Cardiac muscle cell (in vitro differentiated cells and primary cell): ENCODE data around the gene IKZF1. TPM values are rescaled to one million over a fixed set of nuclear protein-coding genes. Genes with fewer than 3 reads are reported as not detected.

Experiments used
- DNase-seq, 2 donors: peaks; one replicate each; pipeline versions ENCODE4 v3.0.0 to v3.0.0-alpha.2; 2010 to 2017; ENCODE audit warnings: low read depth in 1 of 2, low spot score in 1 of 2
- H3K27ac ChIP-seq: fragments of 200-600 bp; sonication (generic); 2 replicates; pipeline ENCODE4 v1.5.1; 2016
- H3K27me3 ChIP-seq: fragments of 200-600 bp; sonication (generic); 2 replicates; pipeline ENCODE4 v1.6.0; 2016; ENCODE audit warnings: control low read depth
- H3K36me3 ChIP-seq: fragments of 200-600 bp; sonication (generic); 2 replicates; pipeline ENCODE4 v1.5.1; 2016; ENCODE audit warnings: control low read depth
- H3K4me1 ChIP-seq: fragments of 200-600 bp; sonication (generic); 2 replicates; pipeline ENCODE4 v1.8.1; 2017; ENCODE audit warnings: low read depth, mild to moderate bottlenecking, mixed run types
- H3K4me3 ChIP-seq: fragments of 200-600 bp; sonication (generic); 2 replicates; pipeline ENCODE4 v1.5.1; 2016; ENCODE audit warnings: mild to moderate bottlenecking
- H3K9me3 ChIP-seq: fragments of 200-600 bp; sonication (generic); 2 replicates; pipeline ENCODE4 v1.5.1; 2017; ENCODE audit warnings: low read depth, mild to moderate bottlenecking, control low read depth
- CTCF ChIP-seq: IDR thresholded peaks from 2 replicates; pipeline ENCODE4 v1.5.1; 2012; ENCODE audit warnings: low read depth, mild to moderate bottlenecking, low read length
- polyA plus RNA-seq: library from polyadenylated mRNA; unstranded; fragments of >200 nt; fragmentation: Nextera tagmentation; extraction: Ambion mirVana; gene quantifications from 2 replicates; pipeline ENCODE4 v1.2.1, GENCODE V29; 2016
- total RNA-seq: library from RNA; depleted of rRNA; stranded (reverse); fragments of >200 nt; gene quantifications from 2 replicates; pipeline ENCODE4 v1.2.3, GENCODE V29; 2016

IKZF1 gene
- total and polyA plus RNA-seq, 2 experiments from 2014 or later = 0.30 TPM; not detected in 1

- no peaks in the 10 kb centered on the region for H3K9me3 ChIP-seq
- H3K4me3 ChIP-seq = no peak overlapping the region
- no peak for TF ChIP-seq CTCF
- DNase-seq = no peak
- H3K27ac ChIP-seq = no peak overlapping the region
- no peaks in the 10 kb centered on the region for H3K27me3 ChIP-seq
- H3K4me1 ChIP-seq = no peaks in the 10 kb centered on the region
- no peaks in the 10 kb centered on the region for H3K36me3 ChIP-seq
These were observed 35.5 kb downstream of the IKZF1 start for GRCh38 chr7:50339990-50340500.

- Histone ChIP-seq H3K27me3 (no peaks in the 10 kb centered on the region), H3K9me3 (no peaks in the 10 kb centered on the region), H3K27ac (no peak overlapping the region), H3K4me3 (no peak overlapping the region), H3K36me3 (no peaks in the 10 kb centered on the region), H3K4me1 (no peaks in the 10 kb centered on the region)
- TF ChIP-seq CTCF = no peak
- no peak for DNase-seq
These were observed 37.2 kb downstream of the IKZF1 start for GRCh38 chr7:50341724-50342123.

- Histone ChIP-seq H3K27ac (no peak overlapping the region), H3K27me3 (no peaks in the 10 kb centered on the region), H3K4me3 (no peak overlapping the region), H3K36me3 (no peaks in the 10 kb centered on the region), H3K4me1 (no peaks in the 10 kb centered on the region), H3K9me3 (no peaks in the 10 kb centered on the region)
- DNase-seq = peak in 1 of 2 donors; percentile 2
- no peak for TF ChIP-seq CTCF
These were observed 38.1 kb downstream of the IKZF1 start for GRCh38 chr7:50342616-50343114.

GRCh38 chr7:50346545-50347497 lies 42.3 kb downstream of the IKZF1 start:
- no peak for DNase-seq
- Histone ChIP-seq H3K27ac (no peak overlapping the region), H3K36me3 (no peaks in the 10 kb centered on the region), H3K27me3 (no peaks in the 10 kb centered on the region), H3K4me3 (no peak overlapping the region), H3K9me3 (no peaks in the 10 kb centered on the region), H3K4me1 (no peaks in the 10 kb centered on the region)
- no peak for TF ChIP-seq CTCF

GRCh38 chr7:50347693-50348092 lies 43.2 kb downstream of the IKZF1 start:
- no peaks in the 10 kb centered on the region for H3K36me3 ChIP-seq
- H3K9me3 ChIP-seq = no peaks in the 10 kb centered on the region
- no peaks in the 10 kb centered on the region for H3K27me3 ChIP-seq
- no peaks in the 10 kb centered on the region for H3K4me1 ChIP-seq
- no peak overlapping the region for H3K4me3 ChIP-seq
- no peak for DNase-seq
- TF ChIP-seq CTCF = no peak
- H3K27ac ChIP-seq = no peak overlapping the region
